Skeletal muscle satellite cell (primary cell): ENCODE measurements around the gene ZNF540. TPM values are rescaled to one million over a fixed set of nuclear protein-coding genes. Genes with fewer than 3 reads are reported as not detected.

Experiments used
- H3K27me3 ChIP-seq: 2 replicates; pipeline ENCODE4 v1.7.0; 2013; ENCODE audit warnings: low read length; ENCODE audit not compliant: control insufficient read depth, insufficient read depth
- H3K36me3 ChIP-seq: 2 replicates; pipeline ENCODE4 v1.7.0; 2013; ENCODE audit warnings: mild to moderate bottlenecking, control low read depth, low read length; ENCODE audit not compliant: insufficient read depth
- H3K4me1 ChIP-seq: 2 replicates; pipeline ENCODE4 v1.7.0; 2013; ENCODE audit warnings: low read length; ENCODE audit not compliant: control insufficient read depth, insufficient read depth
- H3K4me2 ChIP-seq: 2 replicates; pipeline ENCODE4 v1.7.0; 2013; ENCODE audit warnings: mild to moderate bottlenecking, low read length
- H3K4me3 ChIP-seq: 2 replicates; pipeline ENCODE4 v1.7.0; 2013; ENCODE audit warnings: low read length
- H3K9ac ChIP-seq: 2 replicates; pipeline ENCODE4 v1.7.0; 2013; ENCODE audit warnings: mild to moderate bottlenecking, low read depth, low read length, moderate library complexity
- H3K9me3 ChIP-seq: replicated peaks from 2 replicates; pipeline ENCODE4 v1.7.0; 2013; ENCODE audit warnings: mild to moderate bottlenecking, control low read depth, low read length
- total RNA-seq: library from RNA; depleted of rRNA; stranded (reverse); fragments of >200 nt; gene quantifications from 2 replicates; pipeline ENCODE4 v1.2.3, GENCODE V29; 2012; rRNA removed

The ZNF540 gene
- total RNA-seq, result 0.22 and 0.25 TPM in 2 replicates

DNA sequence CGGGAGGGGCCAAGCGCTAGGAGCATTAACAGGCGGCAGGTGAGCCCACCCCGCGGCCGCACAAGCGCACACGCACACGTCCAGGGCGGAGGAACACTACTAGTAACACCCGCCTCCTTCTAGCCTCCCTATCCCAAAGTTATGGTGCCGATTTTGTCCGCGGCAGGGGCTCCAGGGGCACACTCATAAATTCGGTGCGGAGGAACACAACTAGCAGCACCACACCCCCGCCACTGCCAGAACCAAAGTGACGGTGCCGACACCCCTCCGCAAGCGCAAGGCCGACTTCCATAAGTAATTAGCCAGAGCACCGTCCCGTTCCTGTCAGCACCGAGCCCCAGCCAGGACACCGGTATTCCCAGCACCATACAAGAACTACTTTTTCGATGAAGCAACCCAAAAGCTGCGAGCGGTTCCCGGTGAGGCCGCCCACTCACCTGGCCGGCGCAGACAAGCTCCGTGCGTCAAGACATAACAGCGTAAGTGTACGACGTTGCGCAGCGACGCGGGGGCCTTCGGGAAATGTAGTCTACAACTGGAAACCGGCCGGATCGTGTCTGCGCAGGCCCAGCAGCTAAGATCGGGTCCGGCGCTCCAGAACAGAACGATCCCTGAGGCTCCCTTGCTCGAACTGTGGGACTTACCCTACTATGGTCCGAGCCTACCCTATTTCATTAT, at the start of gene ZNF540, which contains the start of gene ZNF571:
TSS of gene ZNF540 (plus strand) at position 573 of the 678 bp plus-strand sequence. CDS start 3,572 bp downstream, outside the sequence.
TSS of gene ZNF571 (minus strand) at position 489 of the 678 bp plus-strand sequence. CDS start 8,116 bp downstream, outside the sequence.
- Histone ChIP-seq H3K9me3 (no peaks in the 10 kb centered on the region), H3K36me3 (no peaks in the 10 kb centered on the region), H3K9ac (peak within 1 kb of the TSS; percentile 82), H3K27me3 (no peaks in the 10 kb centered on the region), H3K4me3 (peak within 1 kb of the TSS; percentile 90), H3K4me2 (peak within 1 kb of the TSS; percentile 95), H3K4me1 (peaks cover 10% of the 10 kb centered on the region)

- Histone ChIP-seq H3K4me2 (peak overlapping the region; percentile 89), H3K27me3 (no peaks in the 10 kb centered on the region), H3K4me3 (peak overlapping the region; percentile 79), H3K9ac (peak overlapping the region; percentile 68), H3K9me3 (peaks cover 50% of the 10 kb centered on the region), H3K4me1 (peaks cover 3% of the 10 kb centered on the region), H3K36me3 (no peaks in the 10 kb centered on the region)
Measured at GRCh38 chr19:37551129-37551993, 43.3 kb upstream of the ZNF540 start.

DNA sequence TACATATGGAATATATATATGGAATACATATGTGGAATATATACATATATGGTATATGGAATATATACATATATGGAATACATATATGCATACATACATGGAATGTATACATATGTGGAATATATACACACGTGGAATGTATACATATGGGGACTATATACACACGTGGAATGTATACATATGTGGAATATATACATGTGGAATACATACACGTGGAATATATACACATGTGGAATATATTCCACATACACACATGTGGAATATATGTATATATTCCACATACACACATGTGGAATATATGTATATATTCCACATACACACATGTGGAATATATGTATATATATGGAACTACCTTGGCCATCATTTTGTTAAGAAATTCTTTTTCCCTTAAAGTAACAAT, 31.2 kb upstream of the ZNF540 start:
- Histone ChIP-seq H3K9me3 (peaks cover 72% of the 10 kb centered on the region), H3K36me3 (peaks cover 18% of the 10 kb centered on the region), H3K9ac (no peak overlapping the region), H3K4me2 (no peak overlapping the region), H3K4me1 (no peaks in the 10 kb centered on the region), H3K4me3 (no peak overlapping the region), H3K27me3 (no peaks in the 10 kb centered on the region)

GRCh38 chr19:37564624-37565369, 29.9 kb upstream of the ZNF540 start:
- Histone ChIP-seq H3K4me1 (no peaks in the 10 kb centered on the region), H3K4me3 (no peak overlapping the region), H3K9me3 (peaks cover 68% of the 10 kb centered on the region)

GRCh38 chr19:37565370-37565669, 29.4 kb upstream of the ZNF540 start:
- H3K9me3 ChIP-seq, result peaks cover 68% of the 10 kb centered on the region
- H3K27me3 ChIP-seq, result no peaks in the 10 kb centered on the region
- H3K4me1 ChIP-seq, result no peaks in the 10 kb centered on the region
- H3K36me3 ChIP-seq, result peaks cover 21% of the 10 kb centered on the region
- no peak overlapping the region for H3K9ac ChIP-seq
- H3K4me3 ChIP-seq, result no peak overlapping the region
- no peak overlapping the region for H3K4me2 ChIP-seq

More at GRCh38 chr19:37564624-37565369, 29.9 kb upstream of the ZNF540 start:
- Histone ChIP-seq H3K4me2 (no peak overlapping the region), H3K27me3 (no peaks in the 10 kb centered on the region), H3K36me3 (peaks cover 21% of the 10 kb centered on the region), H3K9ac (no peak overlapping the region)

DNA sequence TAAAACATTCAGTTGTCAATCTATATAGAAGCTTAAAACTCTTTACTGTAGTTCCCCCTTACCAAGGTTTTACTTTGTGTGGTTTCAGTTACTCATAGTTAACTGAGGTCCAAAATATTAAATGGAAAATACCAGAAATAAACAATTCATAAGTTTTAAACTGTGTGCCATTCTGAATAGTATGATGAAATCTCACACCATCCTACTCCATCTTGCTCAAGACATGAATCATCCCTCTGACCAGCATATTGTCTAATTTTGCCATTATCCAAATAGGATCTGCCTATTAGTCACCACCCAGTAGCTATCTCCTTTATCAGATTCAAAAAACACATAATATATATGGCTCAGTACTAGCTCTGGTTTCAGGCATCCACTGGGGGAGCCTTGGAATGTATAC, 22.5 kb upstream of the ZNF540 start:
- H3K36me3 ChIP-seq, result peaks cover 7% of the 10 kb centered on the region
- H3K27me3 ChIP-seq, result no peaks in the 10 kb centered on the region
- H3K4me3 ChIP-seq, result no peak overlapping the region
- no peak overlapping the region for H3K4me2 ChIP-seq
- peaks cover 34% of the 10 kb centered on the region for H3K9me3 ChIP-seq
- no peaks in the 10 kb centered on the region for H3K4me1 ChIP-seq
- H3K9ac ChIP-seq, result no peak overlapping the region

DNA sequence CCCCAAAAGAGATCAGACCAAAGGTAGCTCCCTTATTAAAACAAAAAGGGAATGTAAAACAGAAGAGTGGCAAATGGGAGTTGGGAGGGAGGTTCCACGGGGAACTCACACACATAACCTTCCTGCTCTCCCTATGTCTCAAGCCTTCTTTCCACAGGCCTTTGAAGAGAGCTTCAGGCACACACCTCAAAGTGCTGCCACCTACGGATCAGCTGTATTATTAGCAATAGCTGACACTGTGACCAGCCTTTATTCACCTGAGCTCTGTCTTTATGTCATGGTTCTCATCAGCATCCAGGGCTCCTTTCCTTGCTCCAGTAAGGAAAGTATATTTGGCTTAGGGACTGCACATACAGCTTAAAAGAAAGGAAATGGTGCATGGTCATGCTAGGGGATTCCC, 11.3 kb upstream of the ZNF540 start:
- Histone ChIP-seq H3K4me1 (no peaks in the 10 kb centered on the region), H3K27me3 (no peaks in the 10 kb centered on the region), H3K4me2 (no peak overlapping the region), H3K9ac (no peak overlapping the region), H3K4me3 (no peak overlapping the region), H3K9me3 (peaks cover 20% of the 10 kb centered on the region), H3K36me3 (peaks cover 31% of the 10 kb centered on the region)

DNA sequence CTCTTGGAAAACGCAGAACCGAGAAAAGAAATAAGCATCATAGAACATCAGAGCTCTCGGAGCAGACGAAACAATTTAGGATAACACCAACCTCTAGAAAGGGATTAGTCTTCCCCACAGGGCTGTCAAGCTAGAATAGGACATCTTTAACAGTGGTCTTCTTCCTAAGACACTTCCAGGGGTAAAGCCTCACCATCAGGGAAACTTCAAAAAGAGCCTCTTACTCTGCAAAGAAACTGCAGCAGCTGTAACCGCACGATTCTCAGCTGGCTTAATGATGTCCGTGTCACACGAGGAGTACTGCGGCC, 726 bp upstream of the ZNF540 start:
- H3K4me3 ChIP-seq, result peak overlapping the region; percentile 90
- H3K4me1 ChIP-seq, result peaks cover 10% of the 10 kb centered on the region
- H3K4me2 ChIP-seq, result peak overlapping the region; percentile 95
- H3K9me3 ChIP-seq, result no peaks in the 10 kb centered on the region
- H3K9ac ChIP-seq, result peak overlapping the region; percentile 82
- H3K27me3 ChIP-seq, result no peaks in the 10 kb centered on the region
- no peaks in the 10 kb centered on the region for H3K36me3 ChIP-seq

DNA sequence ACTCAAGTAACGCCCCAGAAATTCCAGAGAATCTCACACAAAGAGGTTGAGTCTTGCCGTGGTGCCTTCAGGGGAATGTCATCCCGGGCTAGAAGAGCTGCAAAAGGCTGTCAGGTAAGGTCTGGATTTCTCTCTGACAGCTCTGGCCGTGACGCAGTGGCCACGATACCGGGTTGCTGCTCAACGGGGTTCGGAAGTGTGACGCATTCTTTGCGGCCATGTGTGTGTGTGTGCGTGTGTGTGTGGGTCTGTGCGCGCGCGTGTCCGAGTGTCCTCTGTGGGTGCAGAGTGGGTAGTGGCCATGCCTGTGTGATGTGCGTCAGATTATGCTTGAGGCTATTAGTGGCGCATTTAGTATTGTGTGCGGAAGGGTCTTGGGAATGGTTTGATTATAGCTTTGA, 306 bp downstream of the ZNF540 start:
- Histone ChIP-seq H3K4me3 (peak overlapping the region; percentile 90), H3K9ac (peak overlapping the region; percentile 82), H3K4me2 (peak overlapping the region; percentile 95), H3K27me3 (no peaks in the 10 kb centered on the region), H3K36me3 (no peaks in the 10 kb centered on the region), H3K9me3 (no peaks in the 10 kb centered on the region), H3K4me1 (peaks cover 10% of the 10 kb centered on the region)

GRCh38 chr19:37635076-37636056, 40.7 kb downstream of the ZNF540 start:
- H3K9ac ChIP-seq, result no peak overlapping the region
- no peak overlapping the region for H3K4me3 ChIP-seq
- H3K4me1 ChIP-seq, result no peaks in the 10 kb centered on the region
- no peaks in the 10 kb centered on the region for H3K27me3 ChIP-seq
- no peak overlapping the region for H3K4me2 ChIP-seq
- H3K36me3 ChIP-seq, result peaks cover 64% of the 10 kb centered on the region
- H3K9me3 ChIP-seq, result peaks cover 45% of the 10 kb centered on the region
